ENCODE measurements around the gene DCAF8L2. TPM values are rescaled to one million over a fixed set of nuclear protein-coding genes. Genes with fewer than 3 reads are reported as not detected.
"Not testable (repeated sequence)": the region's sequence is repeated elsewhere in the genome, so short reads cannot be mapped to it uniquely, and the experiment has no call there.

DCAF8L2 gene
- total RNA-seq, 1 experiment from 2014 or later = not detected

DNA sequence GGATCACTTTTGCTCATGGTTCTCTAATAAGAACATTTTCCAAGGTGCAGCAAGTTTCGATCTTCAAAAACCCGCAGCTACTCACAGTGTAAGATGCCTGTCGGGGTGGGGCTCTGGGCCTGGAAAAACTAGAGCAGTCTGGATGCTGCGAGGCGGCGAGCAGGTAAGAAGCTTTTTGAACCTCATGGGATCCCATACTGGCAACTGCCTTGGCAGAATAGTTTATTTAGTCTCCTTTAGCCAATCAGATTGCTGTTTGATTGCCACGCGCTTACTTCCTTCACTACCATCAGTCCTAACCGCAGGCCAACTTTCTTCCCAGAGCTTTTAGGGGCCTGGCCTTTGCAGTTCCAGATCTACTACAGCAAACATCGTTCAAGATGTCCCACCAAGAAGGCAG lies 156.4 kb downstream of the DCAF8L2 start:
- no peak overlapping the region for H3K14ac ChIP-seq (ENCODE audit: insufficient read depth, low read length)
- no peaks in the 10 kb centered on the region; a peak in 1 of 7 replicates for H3K36me3 Mint-ChIP-seq (ENCODE audit: insufficient read depth in 1 of 3, low read depth in 3 of 3)
- TF ChIP-seq, protein P1, sequence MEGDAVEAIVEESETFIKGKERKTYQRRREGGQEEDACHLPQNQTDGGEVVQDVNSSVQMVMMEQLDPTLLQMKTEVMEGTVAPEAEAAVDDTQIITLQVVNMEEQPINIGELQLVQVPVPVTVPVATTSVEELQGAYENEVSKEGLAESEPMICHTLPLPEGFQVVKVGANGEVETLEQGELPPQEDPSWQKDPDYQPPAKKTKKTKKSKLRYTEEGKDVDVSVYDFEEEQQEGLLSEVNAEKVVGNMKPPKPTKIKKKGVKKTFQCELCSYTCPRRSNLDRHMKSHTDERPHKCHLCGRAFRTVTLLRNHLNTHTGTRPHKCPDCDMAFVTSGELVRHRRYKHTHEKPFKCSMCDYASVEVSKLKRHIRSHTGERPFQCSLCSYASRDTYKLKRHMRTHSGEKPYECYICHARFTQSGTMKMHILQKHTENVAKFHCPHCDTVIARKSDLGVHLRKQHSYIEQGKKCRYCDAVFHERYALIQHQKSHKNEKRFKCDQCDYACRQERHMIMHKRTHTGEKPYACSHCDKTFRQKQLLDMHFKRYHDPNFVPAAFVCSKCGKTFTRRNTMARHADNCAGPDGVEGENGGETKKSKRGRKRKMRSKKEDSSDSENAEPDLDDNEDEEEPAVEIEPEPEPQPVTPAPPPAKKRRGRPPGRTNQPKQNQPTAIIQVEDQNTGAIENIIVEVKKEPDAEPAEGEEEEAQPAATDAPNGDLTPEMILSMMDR (conservative IDR thresholded peaks at IDR 0.05) = no peak
- no peak overlapping the region for H3K4me3 Mint-ChIP-seq
- no peak overlapping the region for H3K4me2 ChIP-seq (ENCODE audit: insufficient read depth, insufficient read length, low read length)
- H3K4me1 Mint-ChIP-seq = no peaks in the 10 kb centered on the region
- H3K9me3 ChIP-seq (ENCODE audit: control insufficient read depth, low read depth, low read length) = peaks cover 12% of the 10 kb centered on the region
- H3K9ac ChIP-seq (ENCODE audit: extremely low read depth, insufficient read length, low read length) = no peak overlapping the region
- H4K5ac ChIP-seq (ENCODE audit: insufficient read length, low read depth, low read length) = no peak overlapping the region
- H4K91ac ChIP-seq (ENCODE audit: insufficient read length, low read depth, low read length) = no peak overlapping the region
- H3K27ac Mint-ChIP-seq = no peak overlapping the region
- WGBS (ENCODE audit: extremely low coverage, insufficient read length, low lambda C conversion rate) = no CpG with 5 or more reads among the region's 10 CpGs
- H2BK12ac ChIP-seq (ENCODE audit: insufficient read length, low read depth, low read length) = no peak overlapping the region
- no peaks in the 10 kb centered on the region for H3K27me3 ChIP-seq (ENCODE audit: insufficient read depth, low read length)
- H3K9me3 Mint-ChIP-seq = peaks cover 49 to 51% of the 10 kb centered on the region in 2 experiments
- no peak overlapping the region for H3K27ac ChIP-seq (ENCODE audit: insufficient read length, low read depth, low read length)
- no peaks in the 10 kb centered on the region for H3K23me2 ChIP-seq (ENCODE audit: insufficient read length, low read depth, low read length, poor library complexity, severe bottlenecking)
- no peaks in the 10 kb centered on the region for H4K20me1 ChIP-seq (ENCODE audit: control insufficient read depth, insufficient read depth, insufficient read length)
- no peak overlapping the region for H2AFZ ChIP-seq (ENCODE audit: low read length)
- no peak overlapping the region for H2BK20ac ChIP-seq (ENCODE audit: low read depth, low read length, poor library complexity, severe bottlenecking)
- H3T11ph ChIP-seq (ENCODE audit: low read length) = no peak overlapping the region
- no peaks in the 10 kb centered on the region for H3K4me1 ChIP-seq (ENCODE audit: insufficient read depth, low read length)
- H2BK5ac ChIP-seq (ENCODE audit: insufficient read length, low read length) = no peak overlapping the region
- DNase-seq = no peak
- no peak overlapping the region for H2BK120ac ChIP-seq (ENCODE audit: low read depth, low read length, poor library complexity, severe bottlenecking)
- no peak overlapping the region for H2AK5ac ChIP-seq (ENCODE audit: insufficient read length, low read length)
- H3K27me3 Mint-ChIP-seq (ENCODE audit: low read depth) = no peaks in the 10 kb centered on the region
- H4K8ac ChIP-seq (replicated peaks; ENCODE audit: insufficient read length, low read depth, low read length) = no peak overlapping the region
- no peak overlapping the region for H3K18ac ChIP-seq (ENCODE audit: insufficient read length, low read depth, low read length)
- no peaks in the 10 kb centered on the region for H3K79me1 ChIP-seq (ENCODE audit: insufficient read depth, low read depth, low read length, poor library complexity, severe bottlenecking)
- H3K23ac ChIP-seq (ENCODE audit: insufficient read length, low read depth, low read length) = no peak overlapping the region
- no peaks in the 10 kb centered on the region for H3K79me2 ChIP-seq (ENCODE audit: insufficient read depth, low read length)
- no peak overlapping the region for H3K4ac ChIP-seq (ENCODE audit: low read depth, low read length)
- H3K56ac ChIP-seq (ENCODE audit: insufficient read length, low read depth, low read length) = no peak overlapping the region
- H2BK15ac ChIP-seq (ENCODE audit: low read depth, low read length) = no peak overlapping the region

DNA sequence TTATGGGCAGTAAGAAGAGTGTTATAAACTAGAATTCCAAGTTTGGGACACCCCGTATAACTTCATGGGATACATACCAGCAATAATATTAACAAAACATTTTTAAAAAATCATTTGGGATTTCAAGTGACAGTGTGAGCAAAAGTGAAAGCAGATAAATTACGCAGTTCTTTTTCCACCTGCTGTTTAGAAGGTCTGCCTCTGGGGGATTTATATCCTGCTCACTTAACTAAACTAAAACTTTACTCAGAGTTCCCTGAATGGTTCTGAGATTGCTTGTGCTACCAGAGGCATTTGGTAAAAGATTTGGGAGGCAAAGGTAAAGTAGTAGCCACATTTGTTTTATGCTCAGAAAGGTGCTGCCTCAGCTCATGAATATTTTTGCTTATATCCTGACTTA lies 160.2 kb downstream of the DCAF8L2 start:
- no CpG with 5 or more reads among the region's 2 CpGs for WGBS (ENCODE audit: extremely low coverage, insufficient read length, low lambda C conversion rate)
- not testable (repeated sequence) for H3K4me1 ChIP-seq (ENCODE audit: insufficient read depth, low read length); H3K36me3 Mint-ChIP-seq (ENCODE audit: insufficient read depth in 1 of 3, low read depth in 3 of 3); H3K9ac ChIP-seq (ENCODE audit: extremely low read depth, insufficient read length, low read length); H3T11ph ChIP-seq (ENCODE audit: low read length); H3K27me3 Mint-ChIP-seq (ENCODE audit: low read depth); H3K23ac ChIP-seq (ENCODE audit: insufficient read length, low read depth, low read length); H3K14ac ChIP-seq (ENCODE audit: insufficient read depth, low read length); H3K18ac ChIP-seq (ENCODE audit: insufficient read length, low read depth, low read length); H2BK120ac ChIP-seq (ENCODE audit: low read depth, low read length, poor library complexity, severe bottlenecking); H4K8ac ChIP-seq (replicated peaks; ENCODE audit: insufficient read length, low read depth, low read length); H3K27ac ChIP-seq (ENCODE audit: insufficient read length, low read depth, low read length); H4K5ac ChIP-seq (ENCODE audit: insufficient read length, low read depth, low read length); H2BK5ac ChIP-seq (ENCODE audit: insufficient read length, low read length); H2AK5ac ChIP-seq (ENCODE audit: insufficient read length, low read length); H3K79me2 ChIP-seq (ENCODE audit: insufficient read depth, low read length); H3K4me1 Mint-ChIP-seq; H3K23me2 ChIP-seq (ENCODE audit: insufficient read length, low read depth, low read length, poor library complexity, severe bottlenecking); DNase-seq; H3K79me1 ChIP-seq (ENCODE audit: insufficient read depth, low read depth, low read length, poor library complexity, severe bottlenecking); H3K4me2 ChIP-seq (ENCODE audit: insufficient read depth, insufficient read length, low read length); H4K20me1 ChIP-seq (ENCODE audit: control insufficient read depth, insufficient read depth, insufficient read length); H2BK12ac ChIP-seq (ENCODE audit: insufficient read length, low read depth, low read length); H4K91ac ChIP-seq (ENCODE audit: insufficient read length, low read depth, low read length); H3K4me3 Mint-ChIP-seq; H3K27me3 ChIP-seq (ENCODE audit: insufficient read depth, low read length); H2BK20ac ChIP-seq (ENCODE audit: low read depth, low read length, poor library complexity, severe bottlenecking); H2AFZ ChIP-seq (ENCODE audit: low read length); H2BK15ac ChIP-seq (ENCODE audit: low read depth, low read length); H3K4ac ChIP-seq (ENCODE audit: low read depth, low read length); H3K56ac ChIP-seq (ENCODE audit: insufficient read length, low read depth, low read length); H3K27ac Mint-ChIP-seq
- peaks cover 30% of the 10 kb centered on the region for H3K9me3 ChIP-seq (ENCODE audit: control insufficient read depth, low read depth, low read length)
- H3K9me3 Mint-ChIP-seq = peaks cover 60 to 71% of the 10 kb centered on the region in 2 experiments

All from H9 (cell line).